Measurements from ENCODE around the gene S1PR4.

The S1PR4 gene

GRCh38 chr19:3132971-3133792 lies 45.4 kb upstream of the S1PR4 start:
- no peaks in the 10 kb centered on the region for H3K9me3 ChIP-seq (ENCODE audit: insufficient read depth, low read length)
- no peak overlapping the region for H2AFZ ChIP-seq (ENCODE audit: low read depth, low read length, severe bottlenecking)
- H3K4me2 ChIP-seq (ENCODE audit: low read depth, low read length, poor library complexity, severe bottlenecking): no peak overlapping the region
- no peak overlapping the region for H3K4me3 ChIP-seq (ENCODE audit: insufficient read depth, low read length, poor library complexity, severe bottlenecking)
- H3K27ac ChIP-seq (ENCODE audit: low read depth, low read length): no peak overlapping the region
- H3K9me2 ChIP-seq (replicated peaks; ENCODE audit: insufficient read depth, low read length): no peaks in the 10 kb centered on the region
- no peaks in the 10 kb centered on the region for H3K36me3 ChIP-seq (ENCODE audit: low read length)
- TF ChIP-seq EZH2phosphoT487 (conservative IDR thresholded peaks at IDR 0.05; ENCODE audit: low read length) (no peak), CTCF (IDR thresholded peaks at IDR 0.05; ENCODE audit: insufficient read depth, low read length, poor library complexity, severe bottlenecking) (no peak)
- H3K9ac ChIP-seq (ENCODE audit: low read length): no peak overlapping the region
- no peaks in the 10 kb centered on the region for H4K20me1 ChIP-seq (ENCODE audit: low read depth, low read length)
- no peaks in the 10 kb centered on the region for H3K79me2 ChIP-seq (ENCODE audit: insufficient read depth, low read length)
- H3F3A ChIP-seq (ENCODE audit: insufficient read depth): no peaks in the 10 kb centered on the region
- no peaks in the 10 kb centered on the region for H3K27me3 ChIP-seq (ENCODE audit: low read length)

GRCh38 chr19:3133793-3134116 lies 44.8 kb upstream of the S1PR4 start:
- Histone ChIP-seq H3K9me3 (ENCODE audit: insufficient read depth, low read length) (no peaks in the 10 kb centered on the region), H3K4me3 (ENCODE audit: insufficient read depth, low read length, poor library complexity, severe bottlenecking) (no peak overlapping the region), H3K79me2 (ENCODE audit: insufficient read depth, low read length) (no peaks in the 10 kb centered on the region), H3K4me2 (ENCODE audit: low read depth, low read length, poor library complexity, severe bottlenecking) (no peak overlapping the region), H3F3A (ENCODE audit: insufficient read depth) (no peaks in the 10 kb centered on the region), H4K20me1 (ENCODE audit: low read depth, low read length) (no peaks in the 10 kb centered on the region), H2AFZ (ENCODE audit: low read depth, low read length, severe bottlenecking) (no peak overlapping the region), H3K27ac (ENCODE audit: low read depth, low read length) (no peak overlapping the region), H3K36me3 (ENCODE audit: low read length) (no peaks in the 10 kb centered on the region), H3K9me2 (replicated peaks; ENCODE audit: insufficient read depth, low read length) (no peaks in the 10 kb centered on the region), H3K27me3 (ENCODE audit: low read length) (no peaks in the 10 kb centered on the region), H3K9ac (ENCODE audit: low read length) (no peak overlapping the region)
- TF ChIP-seq CTCF (IDR thresholded peaks at IDR 0.05; ENCODE audit: insufficient read depth, low read length, poor library complexity, severe bottlenecking): no peak
- no peak for TF ChIP-seq EZH2phosphoT487 (conservative IDR thresholded peaks at IDR 0.05; ENCODE audit: low read length)

- Histone ChIP-seq H4K20me1 (ENCODE audit: low read depth, low read length) (no peaks in the 10 kb centered on the region), H3K4me2 (ENCODE audit: low read depth, low read length, poor library complexity, severe bottlenecking) (no peak within 1 kb of the TSS), H3K27ac (ENCODE audit: low read depth, low read length) (no peak within 1 kb of the TSS), H3K36me3 (ENCODE audit: low read length) (no peaks in the 10 kb centered on the region), H3K9me2 (replicated peaks; ENCODE audit: insufficient read depth, low read length) (no peaks in the 10 kb centered on the region), H2AFZ (ENCODE audit: low read depth, low read length, severe bottlenecking) (no peak within 1 kb of the TSS), H3K9ac (ENCODE audit: low read length) (no peak within 1 kb of the TSS), H3F3A (ENCODE audit: insufficient read depth) (no peaks in the 10 kb centered on the region), H3K4me3 (ENCODE audit: insufficient read depth, low read length, poor library complexity, severe bottlenecking) (no peak within 1 kb of the TSS), H3K79me2 (ENCODE audit: insufficient read depth, low read length) (no peaks in the 10 kb centered on the region), H3K9me3 (ENCODE audit: insufficient read depth, low read length) (no peaks in the 10 kb centered on the region), H3K27me3 (ENCODE audit: low read length) (no peaks in the 10 kb centered on the region)
- TF ChIP-seq EZH2phosphoT487 (conservative IDR thresholded peaks at IDR 0.05; ENCODE audit: low read length): no peak
- TF ChIP-seq CTCF (IDR thresholded peaks at IDR 0.05; ENCODE audit: insufficient read depth, low read length, poor library complexity, severe bottlenecking): no peak
These were observed 42.4 kb upstream of the S1PR4 start, which contains the start of gene GNA15 for GRCh38 chr19:3135961-3136683. TSS of gene GNA15 (plus strand) at chr19:3136033. CDS start at chr19:3136451, 418 bp downstream.

Data from SU-DHL-6 (cell line).